Uterus (tissue), 2 donors: ENCODE results near the gene PRKCG.

ENCODE experiments used
- CTCF ChIP-seq, 4 experiments: fragments of 200-600 bp in 2 of 4; fragments of 450-650 bp in 2 of 4; sonication (generic) in 2 of 4; IDR thresholded peaks; one replicate each; pipeline ENCODE4 v1.5.1; 2016 to 2019; ENCODE audit warnings: antibody characterized with exemption in 4 of 4, mild to moderate bottlenecking in 2 of 4, moderate library complexity in 1 of 4
- POLR2A ChIP-seq, 2 donors: fragments of 450-650 bp; IDR thresholded peaks; one replicate each; pipeline ENCODE4 v1.6.1; 2016; ENCODE audit warnings: antibody characterized with exemption in 2 of 2, mild to moderate bottlenecking in 1 of 2, moderate library complexity in 1 of 2

DNA sequence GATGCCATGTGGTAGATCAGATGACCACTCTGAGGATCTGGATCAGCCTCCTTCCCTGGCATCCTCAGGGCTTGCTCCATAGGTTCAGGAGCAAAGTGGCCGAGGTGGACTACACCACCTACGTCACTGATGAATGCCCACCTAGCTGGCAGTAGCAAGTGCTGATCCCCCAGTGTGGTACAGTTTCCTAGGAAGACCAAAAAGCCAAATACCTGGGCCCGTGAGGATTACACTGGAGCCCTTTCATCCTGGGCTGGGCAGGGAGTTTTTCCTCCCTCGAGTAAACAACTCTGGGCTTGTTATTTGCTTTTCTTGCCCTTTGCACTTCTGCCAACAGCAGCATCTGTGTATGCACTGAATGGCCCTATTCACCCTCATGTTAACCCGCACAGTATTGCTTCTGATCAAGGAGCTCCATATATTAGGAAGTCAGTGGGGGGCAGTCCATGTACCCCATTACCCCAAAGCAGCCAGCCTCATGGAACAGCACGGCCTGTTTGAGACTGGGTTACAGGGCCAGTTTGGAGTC, 17.6 kb upstream of the PRKCG start:
- TF ChIP-seq POLR2A (IDR thresholded peaks at IDR 0.05) = no peak
- TF ChIP-seq CTCF (IDR thresholded peaks at IDR 0.05) = no peak
